Caco-2 (cell line): ENCODE results near the gene FRYL. TPM values are rescaled to one million over a fixed set of nuclear protein-coding genes. Genes with fewer than 3 reads are reported as not detected.

ENCODE experiments used
- BruUV-seq: library from RNA; stranded (reverse); fragments of 400-500 nt; replicated peaks from 2 replicates; lab custom pipeline; 2021; lab: Mats Ljungman, UMichigan
- CTCF ChIA-PET: fragments of 300-600 bp; sonication (Branson Sonifier 250); formaldehyde crosslinking; loops from one replicate; lab custom pipeline; 2022; ENCODE audit warnings: antibody characterized with exemption; lab: Charles Lee
- POLR2A ChIA-PET: fragments of 300-600 bp; sonication (Branson Sonifier 250); formaldehyde crosslinking; loops from one replicate; lab custom pipeline; 2022; ENCODE audit warnings: antibody characterized with exemption; lab: Charles Lee
- DNase-seq, 2 experiments: peaks; one replicate each; pipeline versions ENCODE4 v3.0.0 to v3.0.0-alpha.2; 2020 to 2022
- H3K27me3 ChIP-seq: replicated peaks from 2 replicates; pipeline ENCODE4 v1.6.0; 2011; ENCODE audit warnings: low read length; ENCODE audit not compliant: control insufficient read depth, insufficient read depth
- H3K36me3 ChIP-seq: 2 replicates; pipeline ENCODE4 v1.5.1; 2011; ENCODE audit warnings: low read length; ENCODE audit not compliant: control insufficient read depth, insufficient read depth
- H3K4me1 ChIP-seq: fragments of 250-450 bp; sonication (Bioruptor Pico); 2 replicates; pipeline ENCODE4 v1.5.1; 2020; ENCODE audit warnings: mild to moderate bottlenecking
- H3K4me3 ChIP-seq: 2 replicates; pipeline ENCODE4 v1.5.1; 2011; ENCODE audit warnings: low read depth, mild to moderate bottlenecking, control low read depth, low read length
- H3K9me3 ChIP-seq: fragments of 250-450 bp; sonication (Bioruptor Pico); 2 replicates; pipeline ENCODE4 v1.5.1; 2020; ENCODE audit warnings: mild to moderate bottlenecking, moderate library complexity
- H3K27ac Mint-ChIP-seq: one replicate; pipeline ENCODE4 v1.8.0; 2022; ENCODE audit warnings: mixed read lengths; ENCODE audit not compliant: unreplicated experiment
- H3K27me3 Mint-ChIP-seq: one replicate; pipeline ENCODE4 v1.8.0; 2022; ENCODE audit warnings: mixed read lengths; ENCODE audit not compliant: insufficient read depth, unreplicated experiment
- H3K36me3 Mint-ChIP-seq: one replicate; pipeline ENCODE4 v1.8.0; 2022; ENCODE audit warnings: mild to moderate bottlenecking, mixed read lengths; ENCODE audit not compliant: insufficient read depth, unreplicated experiment
- H3K4me1 Mint-ChIP-seq: one replicate; pipeline ENCODE4 v1.8.0; 2022; ENCODE audit warnings: low read depth, mixed read lengths; ENCODE audit not compliant: unreplicated experiment
- H3K4me3 Mint-ChIP-seq: one replicate; pipeline ENCODE4 v1.8.0; 2022; ENCODE audit warnings: mild to moderate bottlenecking, moderate library complexity, mixed read lengths; ENCODE audit not compliant: unreplicated experiment
- H3K9me3 Mint-ChIP-seq: one replicate; pipeline ENCODE4 v1.8.0; 2022; ENCODE audit warnings: mixed read lengths; ENCODE audit not compliant: unreplicated experiment
- CTCF ChIP-seq, 2 experiments: fragments of 200-600 bp in 1 of 2; IDR thresholded peaks; 1 replicate in 1 of 2; 2 replicates in 1 of 2; pipeline versions ENCODE4 v1.5.1 to v1.8.0; 2011 to 2022; ENCODE audit warnings: antibody characterized with exemption in 1 of 2, control low read depth in 1 of 2, inconsistent platforms in 1 of 2, low read depth in 1 of 2, low read length in 1 of 2, mild to moderate bottlenecking in 1 of 2, moderate library complexity in 1 of 2; ENCODE audit not compliant: insufficient read depth in 1 of 2, severe bottlenecking in 1 of 2, unreplicated experiment in 1 of 2
- intact Hi-C: fragments of 100-400 bp; cut with micrococcal nuclease; formaldehyde crosslinking; loops from one replicate; pipeline ENCODE4 v1.10.0; 2022; ENCODE audit not compliant: unreplicated experiment
- total RNA-seq: library from RNA; stranded (reverse); gene quantifications from 2 replicates; pipeline ENCODE4 v1.2.3, GENCODE V29; 2022

The FRYL gene
- total RNA-seq, 1 experiment from 2014 or later = 27.4 TPM

GRCh38 chr4:48472794-48473193 lies 307.3 kb downstream of the FRYL start:
- POLR2A ChIA-PET = no interaction called here
- Histone ChIP-seq H3K36me3 (no peaks in the 10 kb centered on the region; the same call in none of the 2 replicates), H3K27me3 (no peaks in the 10 kb centered on the region), H3K4me3 (no peak overlapping the region), H3K4me1 (no peaks in the 10 kb centered on the region), H3K9me3 (no peaks in the 10 kb centered on the region)
- Mint-ChIP-seq H3K4me3 (no peak overlapping the region), H3K27ac (no peak overlapping the region), H3K9me3 (no peaks in the 10 kb centered on the region), H3K27me3 (no peaks in the 10 kb centered on the region), H3K4me1 (peaks cover 34% of the 10 kb centered on the region), H3K36me3 (no peaks in the 10 kb centered on the region)
- no peak for DNase-seq
- intact Hi-C loops = no loop called here
- no peak for TF ChIP-seq CTCF (IDR thresholded peaks at IDR 0.05; ENCODE audit: insufficient read depth in 1 of 2, low read depth in 1 of 2, low read length in 1 of 2, severe bottlenecking in 1 of 2, unreplicated experiment in 1 of 2)
- CTCF ChIA-PET = interaction anchor here (0.6 kb wide), 1 partner anchor 586 kb away, joined by 6 read pairs; no protein-coding TSS in a partner anchor
- BruUV-seq = no TSS peak

GRCh38 chr4:48470570-48470969 lies 309.5 kb downstream of the FRYL start:
- BruUV-seq = no TSS peak
- Histone ChIP-seq H3K27me3 (no peaks in the 10 kb centered on the region), H3K36me3 (no peaks in the 10 kb centered on the region; the same call in 1 of the 2 replicates), H3K4me1 (no peaks in the 10 kb centered on the region), H3K4me3 (no peak overlapping the region), H3K9me3 (no peaks in the 10 kb centered on the region)
- DNase-seq = no peak
- Mint-ChIP-seq H3K27ac (peak overlapping the region; percentile 34), H3K36me3 (no peaks in the 10 kb centered on the region), H3K4me1 (peaks cover 29% of the 10 kb centered on the region), H3K9me3 (no peaks in the 10 kb centered on the region), H3K4me3 (no peak overlapping the region), H3K27me3 (no peaks in the 10 kb centered on the region)
- ChIA-PET POLR2A (no interaction called here), CTCF (no interaction called here)
- intact Hi-C loops = no loop called here
- TF ChIP-seq CTCF (IDR thresholded peaks at IDR 0.05; ENCODE audit: insufficient read depth in 1 of 2, low read depth in 1 of 2, low read length in 1 of 2, severe bottlenecking in 1 of 2, unreplicated experiment in 1 of 2) = no peak

GRCh38 chr4:48470137-48470536 lies 309.9 kb downstream of the FRYL start:
- POLR2A ChIA-PET = no interaction called here
- intact Hi-C loops = no loop called here
- no peak overlapping the region for H3K4me3 ChIP-seq
- no peaks in the 10 kb centered on the region for H3K9me3 ChIP-seq
- H3K4me1 Mint-ChIP-seq = peaks cover 27% of the 10 kb centered on the region
- H3K27me3 ChIP-seq = no peaks in the 10 kb centered on the region
- no TSS peak for BruUV-seq
- H3K27me3 Mint-ChIP-seq = no peaks in the 10 kb centered on the region
- TF ChIP-seq CTCF (IDR thresholded peaks at IDR 0.05; ENCODE audit: insufficient read depth in 1 of 2, low read depth in 1 of 2, low read length in 1 of 2, severe bottlenecking in 1 of 2, unreplicated experiment in 1 of 2) = no peak
- DNase-seq = no peak
- H3K4me3 Mint-ChIP-seq = no peak overlapping the region
- H3K27ac Mint-ChIP-seq = peak overlapping the region; percentile 34
- H3K36me3 ChIP-seq = no peaks in the 10 kb centered on the region; the same call in 1 of the 2 replicates
- H3K9me3 Mint-ChIP-seq = no peaks in the 10 kb centered on the region
- H3K36me3 Mint-ChIP-seq = no peaks in the 10 kb centered on the region
- CTCF ChIA-PET = no interaction called here
- H3K4me1 ChIP-seq = no peaks in the 10 kb centered on the region
